Osteoblast (primary cell): ENCODE measurements around the gene MAP2K5. TPM values are rescaled to one million over a fixed set of nuclear protein-coding genes. Genes with fewer than 3 reads are reported as not detected.

ENCODE experiments used
- DNase-seq: peaks from one replicate; pipeline ENCODE4 v3.0.0; 2011; ENCODE audit warnings: low spot score, mixed read lengths; ENCODE audit not compliant: insufficient read length; ENCODE audit errors: missing footprints
- H2AFZ ChIP-seq: 2 replicates; pipeline ENCODE4 v1.6.0; 2011; ENCODE audit warnings: mild to moderate bottlenecking, low read length
- H3K27ac ChIP-seq: 2 replicates; pipeline ENCODE4 v1.5.1; 2011; ENCODE audit warnings: mild to moderate bottlenecking, low read depth, low read length, moderate library complexity
- H3K27me3 ChIP-seq: 2 replicates; pipeline ENCODE4 v1.6.0; 2012; ENCODE audit warnings: mild to moderate bottlenecking, control low read depth, inconsistent platforms, low read length, moderate library complexity; ENCODE audit not compliant: insufficient read depth
- H3K36me3 ChIP-seq: 2 replicates; pipeline ENCODE4 v1.5.1; 2011; ENCODE audit warnings: mild to moderate bottlenecking, low read length, control low read depth, moderate library complexity; ENCODE audit not compliant: insufficient read depth
- H3K4me1 ChIP-seq: 2 replicates; pipeline ENCODE4 v1.5.1; 2011; ENCODE audit warnings: mild to moderate bottlenecking, low read length, control low read depth, moderate library complexity; ENCODE audit not compliant: insufficient read depth
- H3K4me2 ChIP-seq: 2 replicates; pipeline ENCODE4 v1.6.0; 2011; ENCODE audit warnings: mild to moderate bottlenecking, low read length; ENCODE audit not compliant: insufficient read depth
- H3K4me3 ChIP-seq: fragments of 200-600 bp; sonication (generic); 3 replicates; pipeline ENCODE4 v1.5.1; 2012; ENCODE audit warnings: mild to moderate bottlenecking, low read length, inconsistent platforms; ENCODE audit not compliant: insufficient read depth
- H3K79me2 ChIP-seq: 2 replicates; pipeline ENCODE4 v1.6.0; 2012; ENCODE audit warnings: mild to moderate bottlenecking, low read length, control low read depth, inconsistent platforms; ENCODE audit not compliant: insufficient read depth
- H3K9me3 ChIP-seq: 2 replicates; pipeline ENCODE4 v1.5.1; 2011; ENCODE audit warnings: low read depth, low read length, control low read depth
- H4K20me1 ChIP-seq: 2 replicates; pipeline ENCODE4 v1.6.0; 2012; ENCODE audit warnings: mild to moderate bottlenecking, low read length, control low read depth; ENCODE audit not compliant: insufficient read depth
- total RNA-seq: library from RNA; depleted of rRNA; stranded (reverse); fragments of >200 nt; gene quantifications from 2 replicates; pipeline ENCODE4 v1.2.3, GENCODE V29; 2012
- TF ChIP-seq, protein P1 (sequence below): IDR thresholded peaks from 2 replicates; pipeline ENCODE4 v1.5.1; 2011; ENCODE audit warnings: mild to moderate bottlenecking, low read depth, low read length, moderate library complexity; ENCODE audit errors: extremely low read depth

The MAP2K5 gene
- total RNA-seq, 1 donor, result 10.1 TPM

DNA sequence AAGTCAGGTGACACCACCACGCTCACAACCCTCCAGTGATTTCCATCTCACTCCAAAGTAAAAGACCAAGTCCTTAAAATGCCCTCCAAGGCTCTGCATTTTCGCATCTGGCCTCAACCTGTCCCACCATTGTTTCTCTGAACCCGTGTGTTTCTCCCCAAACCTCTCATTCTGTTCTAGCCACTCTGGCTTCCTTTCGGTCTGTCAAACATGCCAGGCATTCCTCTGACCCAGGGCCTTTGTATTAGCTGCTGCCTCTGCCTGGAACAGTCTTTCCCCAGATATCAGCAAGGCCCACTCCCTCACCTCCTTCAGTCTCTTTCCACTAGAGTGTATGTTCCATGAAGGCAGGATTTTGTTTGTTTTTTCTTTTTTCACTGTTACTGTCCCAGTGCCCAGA lies 16.0 kb downstream of the MAP2K5 start:
- TF ChIP-seq, protein P1, sequence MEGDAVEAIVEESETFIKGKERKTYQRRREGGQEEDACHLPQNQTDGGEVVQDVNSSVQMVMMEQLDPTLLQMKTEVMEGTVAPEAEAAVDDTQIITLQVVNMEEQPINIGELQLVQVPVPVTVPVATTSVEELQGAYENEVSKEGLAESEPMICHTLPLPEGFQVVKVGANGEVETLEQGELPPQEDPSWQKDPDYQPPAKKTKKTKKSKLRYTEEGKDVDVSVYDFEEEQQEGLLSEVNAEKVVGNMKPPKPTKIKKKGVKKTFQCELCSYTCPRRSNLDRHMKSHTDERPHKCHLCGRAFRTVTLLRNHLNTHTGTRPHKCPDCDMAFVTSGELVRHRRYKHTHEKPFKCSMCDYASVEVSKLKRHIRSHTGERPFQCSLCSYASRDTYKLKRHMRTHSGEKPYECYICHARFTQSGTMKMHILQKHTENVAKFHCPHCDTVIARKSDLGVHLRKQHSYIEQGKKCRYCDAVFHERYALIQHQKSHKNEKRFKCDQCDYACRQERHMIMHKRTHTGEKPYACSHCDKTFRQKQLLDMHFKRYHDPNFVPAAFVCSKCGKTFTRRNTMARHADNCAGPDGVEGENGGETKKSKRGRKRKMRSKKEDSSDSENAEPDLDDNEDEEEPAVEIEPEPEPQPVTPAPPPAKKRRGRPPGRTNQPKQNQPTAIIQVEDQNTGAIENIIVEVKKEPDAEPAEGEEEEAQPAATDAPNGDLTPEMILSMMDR, result no peak
- Histone ChIP-seq H3K4me1 (no peaks in the 10 kb centered on the region), H3K36me3 (no peaks in the 10 kb centered on the region), H3K9me3 (no peaks in the 10 kb centered on the region), H3K27me3 (no peaks in the 10 kb centered on the region), H3K79me2 (no peaks in the 10 kb centered on the region), H2AFZ (no peak overlapping the region), H3K27ac (no peak overlapping the region), H3K4me2 (no peak overlapping the region), H4K20me1 (no peaks in the 10 kb centered on the region), H3K4me3 (no peak overlapping the region)
- DNase-seq, result no peak

DNA sequence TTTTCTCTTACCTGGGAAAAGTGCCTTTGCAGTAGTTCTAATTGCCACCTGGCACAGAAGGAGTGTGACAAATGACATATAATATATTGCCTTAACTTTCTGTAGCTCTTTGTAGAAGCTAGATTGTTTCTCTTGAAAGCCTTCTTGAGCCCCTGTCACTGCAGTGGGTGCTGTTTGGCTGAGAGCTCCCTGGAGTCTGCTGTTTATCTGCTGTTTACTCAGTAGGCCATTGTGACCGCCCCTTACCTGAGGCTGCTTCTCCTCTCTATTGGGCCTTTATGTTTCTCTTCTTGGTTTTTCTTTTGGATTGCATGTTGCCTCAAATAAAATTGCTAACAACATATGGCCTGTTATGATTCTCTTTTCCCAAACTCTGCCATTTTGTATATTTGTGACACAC lies 16.7 kb downstream of the MAP2K5 start:
- H3K4me1 ChIP-seq, result no peaks in the 10 kb centered on the region
- no peaks in the 10 kb centered on the region for H3K27me3 ChIP-seq
- TF ChIP-seq, protein P1, result no peak
- no peaks in the 10 kb centered on the region for H3K9me3 ChIP-seq
- H3K36me3 ChIP-seq, result no peaks in the 10 kb centered on the region
- no peak overlapping the region for H3K27ac ChIP-seq
- H3K79me2 ChIP-seq, result no peaks in the 10 kb centered on the region
- no peaks in the 10 kb centered on the region for H4K20me1 ChIP-seq
- H2AFZ ChIP-seq, result no peak overlapping the region
- no peak for DNase-seq
- no peak overlapping the region for H3K4me2 ChIP-seq
- no peak overlapping the region for H3K4me3 ChIP-seq

DNA sequence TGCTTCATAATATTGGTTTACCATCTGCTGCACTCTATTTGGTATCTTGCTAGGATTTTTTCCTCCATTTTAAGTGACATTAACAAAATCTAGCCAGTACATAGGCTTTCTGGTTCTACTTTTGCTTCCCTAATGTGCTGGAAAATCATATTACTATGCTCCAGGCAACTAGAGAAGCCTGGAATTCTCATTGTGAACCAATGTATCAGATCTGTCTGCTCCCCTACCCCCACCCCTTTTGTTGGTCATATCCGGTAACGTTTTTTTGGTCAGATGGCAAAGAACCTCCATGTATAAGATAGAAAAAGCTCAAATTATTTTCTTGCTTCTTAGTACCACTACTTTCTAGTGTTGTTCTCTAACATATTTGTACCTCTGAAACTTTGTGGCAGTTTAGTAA lies 17.1 kb downstream of the MAP2K5 start:
- Histone ChIP-seq H3K4me2 (no peak overlapping the region), H3K27ac (no peak overlapping the region), H3K79me2 (no peaks in the 10 kb centered on the region), H4K20me1 (no peaks in the 10 kb centered on the region), H2AFZ (no peak overlapping the region), H3K9me3 (no peaks in the 10 kb centered on the region), H3K4me1 (no peaks in the 10 kb centered on the region), H3K27me3 (no peaks in the 10 kb centered on the region), H3K36me3 (no peaks in the 10 kb centered on the region), H3K4me3 (no peak overlapping the region)
- no peak for DNase-seq
- TF ChIP-seq, protein P1, result no peak

DNA sequence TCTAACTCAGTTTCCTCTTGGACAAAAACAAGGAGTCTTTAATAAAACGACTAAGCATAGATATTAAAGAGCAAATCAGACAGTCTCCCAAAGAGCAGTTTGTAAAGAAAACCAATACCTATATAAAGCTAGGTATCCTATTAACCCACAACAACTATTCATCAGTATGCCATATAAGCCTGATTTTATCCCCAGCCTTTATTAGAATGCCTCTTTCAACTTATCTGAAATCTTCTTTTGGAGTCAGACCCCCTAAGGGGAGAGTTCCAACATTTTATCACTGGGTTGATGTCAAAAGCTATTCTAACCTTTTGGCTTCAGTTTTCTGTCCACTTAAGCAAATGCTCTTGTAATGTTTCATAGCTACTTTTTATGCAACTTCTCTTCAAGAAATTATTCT lies 17.8 kb downstream of the MAP2K5 start:
- TF ChIP-seq, protein P1, result no peak
- Histone ChIP-seq H3K4me1 (no peaks in the 10 kb centered on the region), H3K4me2 (no peak overlapping the region), H3K79me2 (no peaks in the 10 kb centered on the region), H3K27me3 (no peaks in the 10 kb centered on the region), H3K4me3 (no peak overlapping the region), H4K20me1 (no peaks in the 10 kb centered on the region), H3K36me3 (no peaks in the 10 kb centered on the region), H3K27ac (no peak overlapping the region), H3K9me3 (no peaks in the 10 kb centered on the region), H2AFZ (no peak overlapping the region)
- DNase-seq, result no peak
